K562 (cell line): ENCODE results near the gene TAF5L. TPM values are rescaled to one million over a fixed set of nuclear protein-coding genes. Genes with fewer than 3 reads are reported as not detected.

Experiments
- E2F3 ChIP-seq: fragments of 250-450 bp; sonication (Bioruptor Pico); IDR thresholded peaks from 2 replicates; pipeline ENCODE4 v1.4.0; 2020; ENCODE audit warnings: mild to moderate bottlenecking
- EP400 ChIP-seq: fragments of 450-650 bp; IDR thresholded peaks from 2 replicates; pipeline ENCODE4 v1.6.1; 2017; ENCODE audit warnings: antibody characterized with exemption, mild to moderate bottlenecking, moderate library complexity
- FOXP1 ChIP-seq: sonication (generic); formaldehyde crosslinking; IDR thresholded peaks from 2 replicates; pipeline ENCODE4 v1.8.0; 2022; ENCODE audit warnings: mild to moderate bottlenecking, missing genetic modification reagents
- NCOA1 ChIP-seq: fragments of 450-650 bp; IDR thresholded peaks from 2 replicates; pipeline ENCODE4 v1.6.1; 2016; ENCODE audit warnings: low read depth
- NCOA2 ChIP-seq, 2 experiments: fragments of 450-650 bp; IDR thresholded peaks; 2 replicates each; pipeline ENCODE4 v1.6.1; 2018; ENCODE audit warnings: mild to moderate bottlenecking in 2 of 2, moderate library complexity in 1 of 2; ENCODE audit not compliant: partially characterized antibody in 2 of 2
- TCF3 ChIP-seq: sonication (generic); formaldehyde crosslinking; IDR thresholded peaks from 2 replicates; pipeline ENCODE4 v1.4.0; 2020; ENCODE audit warnings: mild to moderate bottlenecking, missing genetic modification reagents
- polyA plus RNA-seq, 8 experiments: library from polyadenylated mRNA; depleted of rRNA in 4 of 8; stranded (reverse) in 5 of 8; unstranded in 3 of 8; fragments of >200 nt; fragmentation: Nextera tagmentation in 2 of 8; fragmentation: Illumina TruSeq in 1 of 8; extraction: Ambion mirVana in 2 of 8; extraction: Trizol in 1 of 8; gene quantifications; 2 replicates each; pipeline versions ENCODE4 v1.2.1 to v1.2.3, GENCODE V29; 2011 to 2014; ENCODE audit warnings: inconsistent platforms in 1 of 8, missing spikeins in 1 of 8
- total RNA-seq, 7 experiments: library from RNA; depleted of rRNA in 6 of 7; stranded (reverse); fragments of >200 nt in 6 of 7; fragmentation: Illumina TruSeq in 2 of 7; extraction: Trizol in 2 of 7; gene quantifications; 2 replicates each; pipeline versions ENCODE4 v1.2.1 to v1.2.3, GENCODE V29; 2011 to 2021; ENCODE audit warnings: low replicate concordance in 1 of 7
- TF ChIP-seq, protein P1 (sequence below): fragments of 200-800 bp; sonication (Bioruptor generic); IDR thresholded peaks from 2 replicates; pipeline ENCODE4 v1.6.1; 2017; ENCODE audit warnings: missing genetic modification characterization, missing compliant biosample characterization
- TF ChIP-seq, protein P2 (sequence below): sonication (generic); formaldehyde crosslinking; IDR thresholded peaks from 2 replicates; pipeline ENCODE4 v1.8.0; 2022; ENCODE audit warnings: missing genetic modification reagents, mild to moderate bottlenecking, moderate library complexity, borderline replicate concordance
- TF ChIP-seq, protein P3 (sequence below), 2 experiments: fragments of 450-650 bp in 1 of 2; sonication (generic) in 1 of 2; formaldehyde crosslinking in 1 of 2; IDR thresholded peaks; 2 replicates each; pipeline versions ENCODE4 v1.7.1 to v1.9.0; 2016 to 2022; ENCODE audit warnings: inconsistent platforms in 1 of 2, mild to moderate bottlenecking in 1 of 2, missing genetic modification reagents in 1 of 2
- TF ChIP-seq, protein P4 (sequence below), 2 experiments: fragments of 450-650 bp; IDR thresholded peaks; 2 replicates each; pipeline ENCODE4 v1.6.1; 2016
- TF ChIP-seq, protein P5 (sequence below), 2 experiments: fragments of 250-450 bp in 1 of 2; fragments of 450-650 bp in 1 of 2; sonication (Bioruptor Pico) in 1 of 2; IDR thresholded peaks; 2 replicates each; pipeline versions ENCODE4 v1.6.1 to v1.8.0; 2016 to 2021; ENCODE audit warnings: mild to moderate bottlenecking in 2 of 2, moderate library complexity in 2 of 2, missing compliant biosample characterization in 1 of 2, missing genetic modification characterization in 1 of 2

Gene TAF5L
- total and polyA plus RNA-seq, 9 of the 15 experiments (the other 6 are each of a cell fraction or from before 2014, with no cell fraction given): 2.2 to 34.2 (median 23.3) TPM

DNA sequence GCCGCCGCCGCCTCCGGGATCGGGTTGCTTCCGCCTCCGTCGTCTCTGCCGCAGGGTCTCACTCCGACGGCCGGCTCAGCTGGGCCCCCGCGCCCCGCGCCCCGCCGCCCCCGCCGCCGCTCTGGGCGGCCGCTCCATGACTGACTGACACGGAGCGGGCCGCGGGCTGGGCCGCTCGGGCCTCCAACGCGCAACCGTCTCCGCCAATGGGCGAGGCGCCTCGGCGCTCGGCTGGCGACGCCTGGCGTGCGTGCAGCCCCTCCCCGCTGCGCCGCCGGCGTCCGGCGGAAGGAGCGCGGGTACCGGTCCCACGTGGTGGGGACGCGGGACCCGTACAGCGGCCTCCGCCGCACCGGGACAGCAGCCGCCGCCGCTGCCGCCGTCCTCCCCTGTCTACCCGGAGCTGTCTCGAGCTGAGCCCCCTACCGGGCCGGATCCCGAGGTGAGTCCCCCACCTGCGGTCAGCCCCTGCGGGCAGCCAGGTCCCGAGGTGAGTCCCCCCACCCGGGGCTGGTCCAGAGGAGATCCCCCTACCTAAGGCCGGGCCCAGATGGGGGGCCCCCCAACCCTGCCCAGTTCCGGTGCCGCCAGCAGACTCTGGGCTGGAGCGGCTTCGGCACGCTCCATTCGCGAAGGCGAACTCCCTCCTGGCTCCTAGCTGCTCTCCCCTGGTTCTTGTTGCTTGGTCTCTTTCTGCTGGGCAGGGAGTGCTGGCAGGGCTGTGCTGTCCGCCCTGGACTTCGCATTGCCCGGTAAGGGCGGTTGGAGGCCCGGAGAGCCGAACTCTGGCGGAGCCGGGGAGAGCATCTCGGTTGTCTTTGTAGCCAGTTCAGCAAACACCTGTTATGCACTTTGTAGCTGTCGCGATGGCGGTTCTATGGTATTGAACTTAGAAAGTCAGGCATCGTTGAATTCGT lies at the start of gene TAF5L, which contains the start of gene URB2 (continued):
- TF ChIP-seq, protein P1, sequence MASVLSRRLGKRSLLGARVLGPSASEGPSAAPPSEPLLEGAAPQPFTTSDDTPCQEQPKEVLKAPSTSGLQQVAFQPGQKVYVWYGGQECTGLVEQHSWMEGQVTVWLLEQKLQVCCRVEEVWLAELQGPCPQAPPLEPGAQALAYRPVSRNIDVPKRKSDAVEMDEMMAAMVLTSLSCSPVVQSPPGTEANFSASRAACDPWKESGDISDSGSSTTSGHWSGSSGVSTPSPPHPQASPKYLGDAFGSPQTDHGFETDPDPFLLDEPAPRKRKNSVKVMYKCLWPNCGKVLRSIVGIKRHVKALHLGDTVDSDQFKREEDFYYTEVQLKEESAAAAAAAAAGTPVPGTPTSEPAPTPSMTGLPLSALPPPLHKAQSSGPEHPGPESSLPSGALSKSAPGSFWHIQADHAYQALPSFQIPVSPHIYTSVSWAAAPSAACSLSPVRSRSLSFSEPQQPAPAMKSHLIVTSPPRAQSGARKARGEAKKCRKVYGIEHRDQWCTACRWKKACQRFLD (CRISPR knock-in tag): peak; percentile 99
- peak; percentile 34; the same call in 1 of the 2 replicates for TF ChIP-seq FOXP1 (CRISPR knock-in tag)
- TF ChIP-seq E2F3 (CRISPR knock-in tag): 0 out of 2 replicates have a peak, but pooled peaks have one; percentile 59
- TF ChIP-seq, protein P2, sequence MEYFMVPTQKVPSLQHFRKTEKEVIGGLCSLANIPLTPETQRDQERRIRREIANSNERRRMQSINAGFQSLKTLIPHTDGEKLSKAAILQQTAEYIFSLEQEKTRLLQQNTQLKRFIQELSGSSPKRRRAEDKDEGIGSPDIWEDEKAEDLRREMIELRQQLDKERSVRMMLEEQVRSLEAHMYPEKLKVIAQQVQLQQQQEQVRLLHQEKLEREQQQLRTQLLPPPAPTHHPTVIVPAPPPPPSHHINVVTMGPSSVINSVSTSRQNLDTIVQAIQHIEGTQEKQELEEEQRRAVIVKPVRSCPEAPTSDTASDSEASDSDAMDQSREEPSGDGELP (CRISPR knock-in tag): peak; percentile 37
- peak; percentile 90 for TF ChIP-seq EP400
- TF ChIP-seq, protein P3, sequence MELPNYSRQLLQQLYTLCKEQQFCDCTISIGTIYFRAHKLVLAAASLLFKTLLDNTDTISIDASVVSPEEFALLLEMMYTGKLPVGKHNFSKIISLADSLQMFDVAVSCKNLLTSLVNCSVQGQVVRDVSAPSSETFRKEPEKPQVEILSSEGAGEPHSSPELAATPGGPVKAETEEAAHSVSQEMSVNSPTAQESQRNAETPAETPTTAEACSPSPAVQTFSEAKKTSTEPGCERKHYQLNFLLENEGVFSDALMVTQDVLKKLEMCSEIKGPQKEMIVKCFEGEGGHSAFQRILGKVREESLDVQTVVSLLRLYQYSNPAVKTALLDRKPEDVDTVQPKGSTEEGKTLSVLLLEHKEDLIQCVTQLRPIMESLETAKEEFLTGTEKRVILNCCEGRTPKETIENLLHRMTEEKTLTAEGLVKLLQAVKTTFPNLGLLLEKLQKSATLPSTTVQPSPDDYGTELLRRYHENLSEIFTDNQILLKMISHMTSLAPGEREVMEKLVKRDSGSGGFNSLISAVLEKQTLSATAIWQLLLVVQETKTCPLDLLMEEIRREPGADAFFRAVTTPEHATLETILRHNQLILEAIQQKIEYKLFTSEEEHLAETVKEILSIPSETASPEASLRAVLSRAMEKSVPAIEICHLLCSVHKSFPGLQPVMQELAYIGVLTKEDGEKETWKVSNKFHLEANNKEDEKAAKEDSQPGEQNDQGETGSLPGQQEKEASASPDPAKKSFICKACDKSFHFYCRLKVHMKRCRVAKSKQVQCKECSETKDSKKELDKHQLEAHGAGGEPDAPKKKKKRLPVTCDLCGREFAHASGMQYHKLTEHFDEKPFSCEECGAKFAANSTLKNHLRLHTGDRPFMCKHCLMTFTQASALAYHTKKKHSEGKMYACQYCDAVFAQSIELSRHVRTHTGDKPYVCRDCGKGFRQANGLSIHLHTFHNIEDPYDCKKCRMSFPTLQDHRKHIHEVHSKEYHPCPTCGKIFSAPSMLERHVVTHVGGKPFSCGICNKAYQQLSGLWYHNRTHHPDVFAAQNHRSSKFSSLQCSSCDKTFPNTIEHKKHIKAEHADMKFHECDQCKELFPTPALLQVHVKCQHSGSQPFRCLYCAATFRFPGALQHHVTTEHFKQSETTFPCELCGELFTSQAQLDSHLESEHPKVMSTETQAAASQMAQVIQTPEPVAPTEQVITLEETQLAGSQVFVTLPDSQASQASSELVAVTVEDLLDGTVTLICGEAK (IDR thresholded peaks at IDR 0.05): peak; percentile 81
- TF ChIP-seq, protein P3 (CRISPR knock-in tag; IDR thresholded peaks at IDR 0.05): no peak
- no peak for TF ChIP-seq NCOA1
- peak; percentile 32; the same call in 1 of the 2 replicates for TF ChIP-seq TCF3 (CRISPR knock-in tag)
- no peak for TF ChIP-seq NCOA2 (IDR thresholded peaks at IDR 0.05; ENCODE audit: partially characterized antibody in 2 of 2)
- TF ChIP-seq, protein P4, sequence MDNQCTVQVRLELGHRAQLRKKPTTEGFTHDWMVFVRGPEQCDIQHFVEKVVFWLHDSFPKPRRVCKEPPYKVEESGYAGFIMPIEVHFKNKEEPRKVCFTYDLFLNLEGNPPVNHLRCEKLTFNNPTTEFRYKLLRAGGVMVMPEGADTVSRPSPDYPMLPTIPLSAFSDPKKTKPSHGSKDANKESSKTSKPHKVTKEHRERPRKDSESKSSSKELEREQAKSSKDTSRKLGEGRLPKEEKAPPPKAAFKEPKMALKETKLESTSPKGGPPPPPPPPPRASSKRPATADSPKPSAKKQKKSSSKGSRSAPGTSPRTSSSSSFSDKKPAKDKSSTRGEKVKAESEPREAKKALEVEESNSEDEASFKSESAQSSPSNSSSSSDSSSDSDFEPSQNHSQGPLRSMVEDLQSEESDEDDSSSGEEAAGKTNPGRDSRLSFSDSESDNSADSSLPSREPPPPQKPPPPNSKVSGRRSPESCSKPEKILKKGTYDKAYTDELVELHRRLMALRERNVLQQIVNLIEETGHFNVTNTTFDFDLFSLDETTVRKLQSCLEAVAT (IDR thresholded peaks at IDR 0.05): peak in 1 of 2 experiments; percentile 97; a peak in 2 of 4 replicates
- TF ChIP-seq, protein P5, sequence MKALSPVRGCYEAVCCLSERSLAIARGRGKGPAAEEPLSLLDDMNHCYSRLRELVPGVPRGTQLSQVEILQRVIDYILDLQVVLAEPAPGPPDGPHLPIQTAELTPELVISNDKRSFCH (CRISPR knock-in tag; IDR thresholded peaks at IDR 0.05): no peak
- TF ChIP-seq, protein P5 (tag; IDR thresholded peaks at IDR 0.05): 0 out of 2 replicates have a peak, but pooled peaks have one; percentile 60
